CD4-positive, CD25-positive, alpha-beta regulatory T cell (primary cell): ENCODE measurements around the gene IGSF9B. TPM values are rescaled to one million over a fixed set of nuclear protein-coding genes. Genes with fewer than 3 reads are reported as not detected.

Source experiments
- ATAC-seq, 2 donors: fragments of 150-1000 bp; cut with Tn5 transposase; one replicate each; pipeline ENCODE4 v1.10.0; 2021; ENCODE audit warnings: low read depth in 2 of 2, moderate number of reproducible peaks in 2 of 2, moderate library complexity in 1 of 2
- DNase-seq, 3 donors: peaks; one replicate each; pipeline versions ENCODE4 v3.0.0 to v3.0.0-alpha.2; 2012 to 2022; ENCODE audit warnings: mixed read lengths in 1 of 3
- H3K27ac ChIP-seq: one replicate; pipeline ENCODE4 v1.7.0; 2013; ENCODE audit warnings: mild to moderate bottlenecking, low read length; ENCODE audit not compliant: insufficient read depth, poor library complexity, severe bottlenecking
- H3K27me3 ChIP-seq: one replicate; pipeline ENCODE4 v1.7.0; 2013; ENCODE audit warnings: low read length; ENCODE audit not compliant: control insufficient read depth, insufficient read depth
- H3K36me3 ChIP-seq: one replicate; pipeline ENCODE4 v1.7.0; 2013; ENCODE audit warnings: mild to moderate bottlenecking, low read length, moderate library complexity; ENCODE audit not compliant: control insufficient read depth, insufficient read depth
- H3K4me1 ChIP-seq: 2 replicates; pipeline ENCODE4 v1.7.0; 2013; ENCODE audit warnings: mild to moderate bottlenecking, low read length; ENCODE audit not compliant: insufficient read depth, control insufficient read depth, poor library complexity, severe bottlenecking
- H3K4me3 ChIP-seq: one replicate; pipeline ENCODE4 v1.7.0; 2013; ENCODE audit warnings: low read depth, mild to moderate bottlenecking, low read length, moderate library complexity
- H3K9me3 ChIP-seq, 2 experiments: 1 replicate in 1 of 2; 2 replicates in 1 of 2; pipeline ENCODE4 v1.7.0; 2013; ENCODE audit warnings: low read length in 2 of 2, mild to moderate bottlenecking in 1 of 2, moderate library complexity in 1 of 2; ENCODE audit not compliant: control insufficient read depth in 2 of 2
- H3K27ac Mint-ChIP-seq, 3 donors: one replicate each; pipeline ENCODE4 v1.8.0; 2020 to 2022; ENCODE audit warnings: mild to moderate bottlenecking in 3 of 3, mixed read lengths in 3 of 3, moderate library complexity in 2 of 3
- H3K27me3 Mint-ChIP-seq: one replicate; pipeline ENCODE4 v1.8.0; 2022; ENCODE audit warnings: mild to moderate bottlenecking, mixed read lengths
- H3K36me3 Mint-ChIP-seq: one replicate; pipeline ENCODE4 v1.8.0; 2020; ENCODE audit warnings: mixed read lengths
- H3K4me1 Mint-ChIP-seq, 4 donors: one replicate each; pipeline ENCODE4 v1.8.0; 2020 to 2022; ENCODE audit warnings: mixed read lengths in 4 of 4, mild to moderate bottlenecking in 1 of 4
- H3K4me3 Mint-ChIP-seq, 4 donors: one replicate each; pipeline ENCODE4 v1.8.0; 2020 to 2022; ENCODE audit warnings: mild to moderate bottlenecking in 4 of 4, mixed read lengths in 4 of 4, moderate library complexity in 3 of 4
- H3K9me3 Mint-ChIP-seq, 7 donors: one replicate each; pipeline ENCODE4 v1.8.0; 2020 to 2022; ENCODE audit warnings: mixed read lengths in 7 of 7, mild to moderate bottlenecking in 3 of 7, moderate library complexity in 2 of 7
- polyA plus RNA-seq, 4 donors: library from polyadenylated mRNA; unstranded; fragments of 300-500 nt; fragmentation: Illumina TruSeq; gene quantifications; one replicate each; pipeline ENCODE4 v1.2.3, GENCODE V29; 2021
- total RNA-seq: library from RNA; stranded (reverse); gene quantifications from one replicate; pipeline ENCODE4 v1.2.3, GENCODE V29; 2022

The IGSF9B gene
- total and polyA plus RNA-seq, 5 donors from 2014 or later, result 0.65 to 40.0 (median 1.3) TPM

- no peak overlapping the region for H3K4me3 ChIP-seq
- DNase-seq (no peak), ATAC-seq (no peak)
- H3K4me1 Mint-ChIP-seq, result peaks cover 0 to 2% (median 0%) of the 10 kb centered on the region in 4 donors
- H3K9me3 ChIP-seq, result no peaks in the 10 kb centered on the region
- no peaks in the 10 kb centered on the region for H3K9me3 Mint-ChIP-seq
- H3K27me3 ChIP-seq, result no peaks in the 10 kb centered on the region
- H3K36me3 ChIP-seq, result peaks cover 42% of the 10 kb centered on the region
- no peak overlapping the region for H3K27ac Mint-ChIP-seq
- H3K4me1 ChIP-seq, result no peaks in the 10 kb centered on the region
- no peaks in the 10 kb centered on the region for H3K27me3 Mint-ChIP-seq
- H3K27ac ChIP-seq, result no peak overlapping the region
- H3K36me3 Mint-ChIP-seq, result peaks cover 41% of the 10 kb centered on the region
- H3K4me3 Mint-ChIP-seq, result no peak overlapping the region
Observed at GRCh38 chr11:133908827-133909226, 47.9 kb downstream of the IGSF9B start.

- H3K4me1 Mint-ChIP-seq, result peaks cover 0 to 2% (median 0%) of the 10 kb centered on the region in 4 donors
- H3K4me3 Mint-ChIP-seq, result no peak overlapping the region
Observed at GRCh38 chr11:133907841-133908241, 48.9 kb downstream of the IGSF9B start.

DNA sequence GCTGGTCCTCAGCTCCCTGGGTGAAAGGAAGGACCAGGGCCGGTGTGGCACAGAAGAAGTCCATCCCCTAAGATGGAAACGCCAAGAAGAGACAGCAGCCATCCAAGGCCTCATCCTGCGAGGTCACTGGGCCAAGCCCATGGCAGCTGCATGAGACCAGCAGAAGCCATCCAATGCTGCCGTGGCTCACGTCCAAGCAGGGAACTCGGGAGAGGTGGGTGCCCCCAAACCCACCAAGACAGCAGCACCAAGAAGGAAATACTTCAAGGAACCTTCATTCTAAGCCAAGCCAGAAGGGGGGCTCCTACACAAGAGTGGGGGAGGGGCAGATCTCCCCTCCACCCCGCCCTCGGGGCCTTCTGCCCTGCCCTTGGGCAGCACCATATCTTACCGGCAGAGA is 49.6 kb downstream of the IGSF9B start:
- peaks cover 0 to 2% (median 0%) of the 10 kb centered on the region in 4 donors for H3K4me1 Mint-ChIP-seq
- no peaks in the 10 kb centered on the region for H3K27me3 Mint-ChIP-seq
- ATAC-seq (no peak), DNase-seq (no peak)
- no peaks in the 10 kb centered on the region for H3K9me3 Mint-ChIP-seq
- peaks cover 36% of the 10 kb centered on the region for H3K36me3 Mint-ChIP-seq
- no peaks in the 10 kb centered on the region for H3K27me3 ChIP-seq
- H3K4me1 ChIP-seq, result no peaks in the 10 kb centered on the region
- no peak overlapping the region for H3K27ac ChIP-seq
- H3K4me3 ChIP-seq, result no peak overlapping the region
- no peaks in the 10 kb centered on the region for H3K9me3 ChIP-seq
- no peak overlapping the region for H3K27ac Mint-ChIP-seq
- no peak overlapping the region for H3K4me3 Mint-ChIP-seq
- H3K36me3 ChIP-seq, result peaks cover 36% of the 10 kb centered on the region

More at GRCh38 chr11:133907841-133908241, 48.9 kb downstream of the IGSF9B start:
- Histone ChIP-seq H3K4me3 (no peak overlapping the region), H3K36me3 (peaks cover 36% of the 10 kb centered on the region), H3K27me3 (no peaks in the 10 kb centered on the region), H3K9me3 (no peaks in the 10 kb centered on the region), H3K4me1 (no peaks in the 10 kb centered on the region), H3K27ac (no peak overlapping the region)
- DNase-seq (no peak), ATAC-seq (no peak)
- Mint-ChIP-seq H3K27me3 (no peaks in the 10 kb centered on the region), H3K9me3 (no peaks in the 10 kb centered on the region), H3K36me3 (peaks cover 36% of the 10 kb centered on the region), H3K27ac (peak overlapping the region in 1 of 3 donors; percentile 9)

- H3K4me3 Mint-ChIP-seq, result no peak overlapping the region
- Histone ChIP-seq H3K4me1 (no peaks in the 10 kb centered on the region), H3K4me3 (no peak overlapping the region), H3K27ac (no peak overlapping the region), H3K27me3 (no peaks in the 10 kb centered on the region), H3K36me3 (peaks cover 35% of the 10 kb centered on the region), H3K9me3 (no peaks in the 10 kb centered on the region)
- DNase-seq (no peak), ATAC-seq (no peak)
- no peaks in the 10 kb centered on the region for H3K27me3 Mint-ChIP-seq
- H3K27ac Mint-ChIP-seq, result no peak overlapping the region
- peaks cover 36% of the 10 kb centered on the region for H3K36me3 Mint-ChIP-seq
- peaks cover 0 to 2% (median 0%) of the 10 kb centered on the region in 4 donors for H3K4me1 Mint-ChIP-seq
- H3K9me3 Mint-ChIP-seq, result no peaks in the 10 kb centered on the region
Observed at GRCh38 chr11:133906746-133907145, 50.0 kb downstream of the IGSF9B start.

- Histone ChIP-seq H3K4me3 (no peak overlapping the region), H3K27me3 (no peaks in the 10 kb centered on the region), H3K27ac (no peak overlapping the region), H3K9me3 (no peaks in the 10 kb centered on the region), H3K36me3 (peaks cover 32% of the 10 kb centered on the region), H3K4me1 (no peaks in the 10 kb centered on the region)
- H3K36me3 Mint-ChIP-seq, result peaks cover 32% of the 10 kb centered on the region
- no peak overlapping the region for H3K4me3 Mint-ChIP-seq
- ATAC-seq (no peak), DNase-seq (no peak)
- H3K27ac Mint-ChIP-seq, result peak overlapping the region in 1 of 3 donors; percentile 26
- peaks cover 0 to 2% (median 0%) of the 10 kb centered on the region in 4 donors for H3K4me1 Mint-ChIP-seq
- H3K27me3 Mint-ChIP-seq, result no peaks in the 10 kb centered on the region
- H3K9me3 Mint-ChIP-seq, result no peaks in the 10 kb centered on the region
Observed at GRCh38 chr11:133906241-133906640, 50.5 kb downstream of the IGSF9B start.

GRCh38 chr11:133905677-133906156 is 51.1 kb downstream of the IGSF9B start:
- Histone ChIP-seq H3K4me3 (no peak overlapping the region), H3K27me3 (no peaks in the 10 kb centered on the region), H3K9me3 (no peaks in the 10 kb centered on the region), H3K27ac (no peak overlapping the region), H3K4me1 (no peaks in the 10 kb centered on the region), H3K36me3 (peaks cover 29% of the 10 kb centered on the region)
- Mint-ChIP-seq H3K27ac (no peak overlapping the region), H3K27me3 (no peaks in the 10 kb centered on the region), H3K36me3 (peaks cover 28% of the 10 kb centered on the region), H3K4me1 (peaks cover 0 to 2% (median 0%) of the 10 kb centered on the region in 4 donors), H3K9me3 (no peaks in the 10 kb centered on the region), H3K4me3 (no peak overlapping the region)
- ATAC-seq (no peak), DNase-seq (no peak)

- no peak overlapping the region for H3K4me3 Mint-ChIP-seq
- no peaks in the 10 kb centered on the region for H3K27me3 Mint-ChIP-seq
- Histone ChIP-seq H3K4me1 (no peaks in the 10 kb centered on the region), H3K36me3 (peaks cover 23% of the 10 kb centered on the region), H3K4me3 (no peak overlapping the region), H3K27ac (no peak overlapping the region), H3K9me3 (no peaks in the 10 kb centered on the region), H3K27me3 (no peaks in the 10 kb centered on the region)
- H3K4me1 Mint-ChIP-seq, result peaks cover 0 to 2% (median 0%) of the 10 kb centered on the region in 4 donors
- H3K36me3 Mint-ChIP-seq, result peaks cover 24% of the 10 kb centered on the region
- H3K27ac Mint-ChIP-seq, result no peak overlapping the region
- ATAC-seq (no peak), DNase-seq (no peak)
- H3K9me3 Mint-ChIP-seq, result no peaks in the 10 kb centered on the region
Observed at GRCh38 chr11:133904818-133905515, 51.8 kb downstream of the IGSF9B start.
